Heart left ventricle (tissue), 13 donors: ENCODE data around the gene TP53.

Experiments
- CTCF ChIP-seq, 12 donors: fragments of 200-600 bp; sonication (generic) in 4 of 12; IDR thresholded peaks; one replicate each; pipeline versions ENCODE4 v1.5.0 to v1.8.0; 2018 to 2022; ENCODE audit warnings: antibody characterized with exemption in 12 of 12, mild to moderate bottlenecking in 5 of 12
- POLR2A ChIP-seq, 2 donors: fragments of 450-650 bp; IDR thresholded peaks; one replicate each; pipeline ENCODE4 v1.6.1; 2017; ENCODE audit warnings: antibody characterized with exemption in 2 of 2, mild to moderate bottlenecking in 2 of 2, moderate library complexity in 2 of 2
- donor health status: ischemic (EF 13 %, LVEDD 7.1; RV severe dilation, severe dysfunction).
- donor health status: DM: no; HTN: yes; CAD: no.
- donor health status: DM: no; HTN: no; CAD: no.
- donor health status: ischemic (EF 25% LVEDD 6.9; RV normal size, moderate dysfunction).
- donor health status: ischemic (EF 25% LVEDD 5.7; RV mildly dilated, moderate dysfunction).
- donor health status: ischemic (EF 35%, LVEDD 5.7; RV mildly dilated, moderate dysfunction).
- donor health status: nonischemic (EF 11% LVEDD 7.7; RV severe dilation, severe dysfunction).
- donor health status: DM: yes; HTN: yes; CAD: no.
- donor health status: PGD.
- donor health status: ischemic (EF 29% LVEDD 5.4; RV normal size, mild dysfunction).
- donor health status: nonischemic (EF 23%, LVEDD 6.1; RV moderate dilation, normal function).

GRCh38 chr17:7676533-7676932, 10.8 kb downstream of the TP53 start:
- TF ChIP-seq CTCF (IDR thresholded peaks at IDR 0.05) (no peak), POLR2A (IDR thresholded peaks at IDR 0.05) (no peak)
